Aorta (tissue), 5 donors: ENCODE measurements around the gene LONP1. TPM values are rescaled to one million over a fixed set of nuclear protein-coding genes. Genes with fewer than 3 reads are reported as not detected.
"Not testable (repeated sequence)": the region's sequence is repeated elsewhere in the genome, so short reads cannot be mapped to it uniquely, and the experiment has no call there.

Experiments used
- ATAC-seq: fragments of 200-7000 bp; cut with Tn5 transposase; one replicate; pipeline ENCODE4 v1.9.1; 2022; ENCODE audit warnings: moderate library complexity; ENCODE audit not compliant: low FRiP score
- DNase-seq, 2 donors: peaks; one replicate each; pipeline ENCODE4 v3.0.0-alpha.2; 2020
- H3K27ac ChIP-seq, 2 donors: one replicate each; pipeline ENCODE4 v1.5.1; 2013; ENCODE audit warnings: low read length in 2 of 2, mild to moderate bottlenecking in 2 of 2, moderate library complexity in 2 of 2, control low read depth in 1 of 2, inconsistent platforms in 1 of 2, low read depth in 1 of 2
- H3K27me3 ChIP-seq, 2 donors: one replicate each; pipeline ENCODE4 v1.6.1; 2013; ENCODE audit warnings: control low read depth in 1 of 2, low read length in 1 of 2, mild to moderate bottlenecking in 1 of 2, moderate library complexity in 1 of 2; ENCODE audit not compliant: insufficient read depth in 2 of 2, control insufficient read depth in 1 of 2
- H3K36me3 ChIP-seq, 2 donors: one replicate each; pipeline ENCODE4 v1.6.1; 2013; ENCODE audit warnings: control low read depth in 1 of 2, low read length in 1 of 2, mild to moderate bottlenecking in 1 of 2; ENCODE audit not compliant: insufficient read depth in 2 of 2, control insufficient read depth in 1 of 2
- H3K4me1 ChIP-seq, 2 donors: one replicate each; pipeline ENCODE4 v1.6.1; 2013; ENCODE audit warnings: low read length in 2 of 2, control low read depth in 1 of 2, mild to moderate bottlenecking in 1 of 2, moderate library complexity in 1 of 2; ENCODE audit not compliant: insufficient read depth in 2 of 2, control insufficient read depth in 1 of 2
- H3K4me3 ChIP-seq, 2 donors: one replicate each; pipeline ENCODE4 v1.5.1; 2013; ENCODE audit warnings: low read length in 2 of 2, control low read depth in 1 of 2, mild to moderate bottlenecking in 1 of 2
- H3K9me3 ChIP-seq: one replicate; pipeline ENCODE4 v1.6.1; 2013; ENCODE audit warnings: mild to moderate bottlenecking, low read length; ENCODE audit not compliant: control insufficient read depth
- WGBS, 2 donors: extraction: QIAGEN DNeasy Blood & Tissue Kit; methylation state at CpG; one replicate each; pipeline ENCODE4 v1.1.7; 2013; 5-methylcytosine and 5-hydroxymethylcytosine counted together
- intact Hi-C, 2 donors: fragments of 100-400 bp; cut with DNase I; formaldehyde crosslinking; loops; one replicate each; pipeline versions ENCODE4 v1.14.2 to v1.15.0; 2022
- polyA plus RNA-seq, 2 donors: library from polyadenylated mRNA; stranded (reverse); fragments of 200-250 nt; gene quantifications; one replicate each; pipeline ENCODE4 v1.2.3, GENCODE V29; 2013
- total RNA-seq, 2 donors: library from RNA; stranded (reverse); fragmentation: NEBNext Ultra II Directional; extraction: Animal tissue kit (Norgen Biotek cat#: 25700); gene quantifications; one replicate each; pipeline ENCODE4 v1.2.1, GENCODE V29; 2021
- donor health status: healthy with polysubstance abuse.
- donor health status: Bipolar disorder and iron deficiency.
- donor health status: DM: no; HTN: no; CAD: no.
- donor health status: DM: no; HTN: no; CAD: no.
- donor health status: DM: yes; HTN: yes; CAD: no.

The LONP1 gene
- total and polyA plus RNA-seq, 4 donors = 20.4 to 64.6 (median 43.3) TPM

DNA sequence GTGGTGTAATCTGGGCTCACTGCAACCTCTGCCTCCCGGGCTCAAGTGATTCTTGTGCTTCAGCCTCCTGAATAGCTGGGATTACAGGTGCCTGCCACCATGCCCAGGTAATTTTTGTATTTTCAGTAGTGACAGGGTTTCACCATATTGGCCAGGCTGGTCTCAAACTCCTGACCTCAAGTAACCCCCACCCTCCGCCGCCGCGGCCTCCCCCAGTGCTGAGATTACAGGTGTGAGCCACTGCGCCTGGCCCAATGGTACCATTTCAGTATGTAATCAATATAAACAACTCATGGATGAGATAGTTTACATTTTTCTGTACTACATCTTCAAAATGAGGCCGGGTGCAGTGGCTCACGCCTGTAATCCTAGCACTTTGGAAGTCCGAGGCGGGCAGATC, 25.1 kb upstream of the LONP1 start:
- DNase-seq, ATAC-seq, intact Hi-C loops, H3K4me1 ChIP-seq, H3K27me3 ChIP-seq, H3K4me3 ChIP-seq, H3K9me3 ChIP-seq, H3K27ac ChIP-seq, H3K36me3 ChIP-seq: not testable (repeated sequence)
- WGBS, 2 donors = 78 to 84% methylated on average over 10 of the region's 10 CpGs

DNA sequence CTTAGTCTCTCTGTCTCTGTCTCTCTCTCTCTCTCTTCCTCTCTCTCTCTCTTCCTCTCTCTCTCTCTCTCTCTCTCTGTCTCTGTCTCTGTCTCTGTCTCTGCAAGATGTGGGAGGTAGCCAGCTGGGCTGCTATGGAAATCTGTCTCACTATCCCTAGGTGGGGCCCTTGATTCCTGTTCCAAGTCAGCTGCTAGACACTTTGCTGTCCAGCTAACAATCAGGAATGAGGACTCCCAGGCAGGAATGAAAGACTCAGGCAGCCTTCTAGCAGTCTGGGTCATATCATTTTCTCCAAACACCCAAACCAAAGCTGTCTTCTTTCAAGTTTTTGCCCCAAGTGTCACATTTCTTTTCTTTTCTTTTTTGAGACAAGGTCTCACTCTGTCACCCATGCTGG, 23.7 kb upstream of the LONP1 start:
- Histone ChIP-seq H3K4me3 (no peak overlapping the region), H3K9me3 (no peaks in the 10 kb centered on the region), H3K36me3 (no peaks in the 10 kb centered on the region), H3K27me3 (no peaks in the 10 kb centered on the region), H3K27ac (no peak overlapping the region), H3K4me1 (no peaks in the 10 kb centered on the region)
- DNase-seq (no peak), ATAC-seq (no peak)
- intact Hi-C loops = no loop called here

- no peak for DNase-seq
- 86 to 87% methylated on average over 19 of the region's 19 CpGs for WGBS, 2 donors
- intact Hi-C loops = no loop called here
- Histone ChIP-seq H3K27me3 (no peaks in the 10 kb centered on the region), H3K36me3 (no peaks in the 10 kb centered on the region), H3K4me1 (no peaks in the 10 kb centered on the region), H3K9me3 (no peaks in the 10 kb centered on the region), H3K27ac (no peak overlapping the region), H3K4me3 (no peak overlapping the region)
- no peak for ATAC-seq
Measured at GRCh38 chr19:5742051-5742450, 22.1 kb upstream of the LONP1 start.

GRCh38 chr19:5738423-5738822, 18.5 kb upstream of the LONP1 start:
- Histone ChIP-seq H3K9me3 (no peaks in the 10 kb centered on the region), H3K4me3 (no peak overlapping the region), H3K4me1 (no peaks in the 10 kb centered on the region), H3K27me3 (no peaks in the 10 kb centered on the region), H3K27ac (no peak overlapping the region), H3K36me3 (no peaks in the 10 kb centered on the region)
- ATAC-seq = no peak
- WGBS, 2 donors = 81 to 83% methylated on average over 8 of the region's 8 CpGs
- no peak for DNase-seq
- intact Hi-C loops = no loop called here

GRCh38 chr19:5733172-5733571, 13.2 kb upstream of the LONP1 start:
- H3K27ac ChIP-seq, H3K27me3 ChIP-seq, ATAC-seq, H3K4me3 ChIP-seq, intact Hi-C loops, H3K36me3 ChIP-seq, H3K4me1 ChIP-seq, H3K9me3 ChIP-seq, DNase-seq: not testable (repeated sequence)
- WGBS, 2 donors = 77 to 81% methylated on average over 2 of the region's 2 CpGs

DNA sequence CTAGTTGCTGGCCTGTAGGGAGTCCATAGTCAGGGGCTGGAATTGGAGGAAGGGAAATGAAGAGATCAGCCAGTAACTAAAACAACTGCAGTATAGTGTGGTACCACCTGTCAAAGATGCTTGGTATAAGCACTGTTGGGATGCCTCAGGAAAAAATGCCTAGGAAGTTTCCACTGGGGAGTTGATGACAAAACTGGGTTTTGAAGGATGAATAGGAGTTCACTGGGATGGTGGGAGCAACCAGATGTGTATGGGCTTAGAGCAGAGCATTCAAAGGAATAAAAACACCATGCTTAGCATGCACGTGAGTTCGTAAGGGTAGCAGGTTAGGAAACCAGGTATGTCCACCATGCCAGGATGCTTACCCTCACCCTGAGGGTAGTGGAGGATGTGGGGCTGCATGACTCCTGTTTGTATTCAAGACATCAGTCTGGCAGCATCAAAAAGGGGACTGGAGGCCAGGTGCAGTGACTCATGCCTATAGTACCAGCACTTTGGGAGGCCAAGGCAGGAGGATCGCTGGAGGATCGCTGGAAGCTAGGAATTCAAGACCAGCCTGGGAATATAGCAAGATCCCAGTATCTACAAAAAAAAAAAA, 7.6 kb upstream of the LONP1 start:
- peaks cover 2% of the 10 kb centered on the region for H3K9me3 ChIP-seq
- no peaks in the 10 kb centered on the region for H3K27me3 ChIP-seq
- H3K36me3 ChIP-seq = no peaks in the 10 kb centered on the region
- no peaks in the 10 kb centered on the region for H3K4me1 ChIP-seq
- H3K27ac ChIP-seq = no peak overlapping the region
- no peak overlapping the region for H3K4me3 ChIP-seq
- 96 to 100% methylated on average over 4 of the region's 4 CpGs for WGBS, 2 donors
- intact Hi-C loops = no loop called here
- no peak for DNase-seq
- ATAC-seq = no peak

- H3K4me1 ChIP-seq = peaks cover 0 to 6% of the 10 kb centered on the region in 2 donors
Measured at GRCh38 chr19:5719274-5719960, 529 bp downstream of the LONP1 start.

GRCh38 chr19:5718579-5719273, 1.2 kb downstream of the LONP1 start:
- H3K4me1 ChIP-seq = peaks cover 0 to 6% of the 10 kb centered on the region in 2 donors
- peak overlapping the region in 1 of 2 donors; percentile 97 for H3K4me3 ChIP-seq
- no peaks in the 10 kb centered on the region for H3K36me3 ChIP-seq
- no peak for DNase-seq
- H3K27me3 ChIP-seq = no peaks in the 10 kb centered on the region
- no peak overlapping the region for H3K27ac ChIP-seq
- intact Hi-C loops = no loop called here
- WGBS, 2 donors = 28% methylated on average over 11 of the region's 11 CpGs
- no peaks in the 10 kb centered on the region for H3K9me3 ChIP-seq
- ATAC-seq = no peak

More at GRCh38 chr19:5719274-5719960, 529 bp downstream of the LONP1 start:
- Histone ChIP-seq H3K36me3 (no peaks in the 10 kb centered on the region), H3K9me3 (no peaks in the 10 kb centered on the region), H3K4me3 (peak overlapping the region; percentile 67 to 97), H3K27me3 (no peaks in the 10 kb centered on the region), H3K27ac (peak overlapping the region; percentile 62 to 77)
- WGBS, 2 donors = 1% methylated on average over 46 to 58 of the region's 58 CpGs
- DNase-seq (peak in 1 of 2 donors; percentile 57), ATAC-seq (no peak)
- intact Hi-C loops = no loop called here
